GM13977 (cell line): ENCODE measurements around the gene SLC24A1.
"Not testable (repeated sequence)": the region's sequence is repeated elsewhere in the genome, so short reads cannot be mapped to it uniquely, and the experiment has no call there.

Experiments used
- DNase-seq: peaks from one replicate; pipeline ENCODE4 v3.0.0; 2012; ENCODE audit warnings: low spot score
- CTCF ChIP-seq: IDR thresholded peaks from 2 replicates; pipeline ENCODE4 v1.5.1; 2012; ENCODE audit warnings: mild to moderate bottlenecking, control low read depth; ENCODE audit not compliant: insufficient read depth; ENCODE audit errors: extremely low read depth, missing control alignments
- in situ Hi-C: fragments of 300-500 bp; cut with MboI; formaldehyde crosslinking; loops from one replicate; pipeline ENCODE4 v1.12.0; 2022; ENCODE audit warnings: low sequenced_read_pairs, low pct_unique_long_range_greater_than_20kb, mixed read lengths, inconsistent platforms; ENCODE audit not compliant: unreplicated experiment

Gene SLC24A1

GRCh38 chr15:65603134-65603533, 18.6 kb upstream of the SLC24A1 start:
- DNase-seq = no peak
- in situ Hi-C loops = no loop called here
- TF ChIP-seq CTCF = no peak

DNA sequence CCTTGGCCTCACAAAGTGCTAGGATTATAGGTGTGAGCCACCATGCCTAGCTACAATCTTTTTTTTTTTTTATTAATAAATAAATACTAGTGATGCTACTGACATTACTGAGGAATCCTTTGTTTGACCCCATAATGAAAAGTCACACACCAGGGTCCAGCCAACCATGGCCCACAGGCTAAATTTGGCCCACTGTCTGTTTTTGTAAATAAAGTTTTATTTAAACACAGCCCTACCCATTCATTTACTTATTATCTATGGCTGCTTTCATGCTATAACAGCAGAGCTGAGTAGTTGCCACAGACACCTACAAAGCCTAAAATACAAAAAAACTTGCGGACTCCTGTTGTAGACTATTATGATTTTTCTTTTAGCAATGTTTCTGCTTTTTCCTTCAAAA, 18.2 kb upstream of the SLC24A1 start:
- no peak for TF ChIP-seq CTCF
- no peak for DNase-seq
- in situ Hi-C loops = no loop called here

- in situ Hi-C loops = no loop called here
- peak; percentile 84 for TF ChIP-seq CTCF
- DNase-seq = peak; percentile 96
These were observed 10.6 kb upstream of the SLC24A1 start, which contains the start of gene INTS14 for GRCh38 chr15:65610871-65611718. INTS14 (minus strand) TSS chr15:65611131; CDS start chr15:65607380, 3,751 bp downstream.

DNA sequence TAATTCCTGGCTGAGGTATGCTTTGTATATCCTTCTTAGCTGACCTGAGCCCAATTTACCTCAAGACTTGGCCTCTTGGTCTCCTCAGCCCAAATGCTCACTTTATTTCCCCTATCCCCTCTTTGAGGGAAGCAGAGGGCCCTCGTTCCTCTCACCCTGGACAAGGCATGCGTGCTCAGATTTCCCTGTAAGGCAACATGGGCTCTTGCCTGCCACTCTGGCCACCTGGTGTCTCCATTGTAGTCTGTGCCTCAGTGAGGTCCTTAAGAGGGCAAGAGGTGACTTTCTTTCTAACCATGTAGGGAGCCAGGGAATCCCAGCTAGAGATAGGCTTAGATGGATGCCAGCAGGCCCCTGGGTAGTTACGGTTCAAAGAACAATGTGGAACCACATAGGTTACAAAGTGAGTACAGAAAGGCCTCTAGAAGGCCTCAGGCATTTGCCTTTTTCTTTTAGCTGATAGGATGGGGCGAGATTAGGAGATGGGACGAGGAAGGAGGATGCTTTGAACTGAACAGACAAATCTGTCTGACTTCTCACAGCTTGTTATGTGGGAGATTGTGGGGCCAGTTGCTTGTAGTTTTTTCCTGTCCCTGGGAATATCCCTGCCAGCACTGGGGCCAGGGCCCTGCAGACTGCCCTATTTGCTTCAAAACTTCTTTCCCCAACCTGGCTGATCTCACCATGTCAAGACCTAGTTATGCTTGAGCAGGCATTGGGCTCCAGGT, 9.7 kb upstream of the SLC24A1 start:
- DNase-seq = no peak
- in situ Hi-C loops = no loop called here
- TF ChIP-seq CTCF = no peak

DNA sequence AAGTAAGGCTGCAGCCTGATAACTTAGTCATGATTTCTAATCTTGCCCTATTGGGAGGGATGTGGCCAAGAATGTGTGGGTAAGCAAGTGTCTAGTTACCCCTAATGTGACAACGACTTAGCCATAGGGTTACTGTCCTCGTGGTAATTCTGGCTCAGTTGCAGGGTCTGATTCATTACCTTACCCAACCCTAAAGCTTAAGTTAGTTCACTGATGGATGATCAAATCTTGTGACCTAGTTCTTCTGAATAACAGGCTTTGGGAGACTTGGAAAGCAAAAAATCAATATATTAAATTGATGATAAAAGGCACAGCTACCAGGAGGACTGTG, 9.2 kb upstream of the SLC24A1 start:
- in situ Hi-C loops = no loop called here
- TF ChIP-seq CTCF = no peak
- DNase-seq = no peak

DNA sequence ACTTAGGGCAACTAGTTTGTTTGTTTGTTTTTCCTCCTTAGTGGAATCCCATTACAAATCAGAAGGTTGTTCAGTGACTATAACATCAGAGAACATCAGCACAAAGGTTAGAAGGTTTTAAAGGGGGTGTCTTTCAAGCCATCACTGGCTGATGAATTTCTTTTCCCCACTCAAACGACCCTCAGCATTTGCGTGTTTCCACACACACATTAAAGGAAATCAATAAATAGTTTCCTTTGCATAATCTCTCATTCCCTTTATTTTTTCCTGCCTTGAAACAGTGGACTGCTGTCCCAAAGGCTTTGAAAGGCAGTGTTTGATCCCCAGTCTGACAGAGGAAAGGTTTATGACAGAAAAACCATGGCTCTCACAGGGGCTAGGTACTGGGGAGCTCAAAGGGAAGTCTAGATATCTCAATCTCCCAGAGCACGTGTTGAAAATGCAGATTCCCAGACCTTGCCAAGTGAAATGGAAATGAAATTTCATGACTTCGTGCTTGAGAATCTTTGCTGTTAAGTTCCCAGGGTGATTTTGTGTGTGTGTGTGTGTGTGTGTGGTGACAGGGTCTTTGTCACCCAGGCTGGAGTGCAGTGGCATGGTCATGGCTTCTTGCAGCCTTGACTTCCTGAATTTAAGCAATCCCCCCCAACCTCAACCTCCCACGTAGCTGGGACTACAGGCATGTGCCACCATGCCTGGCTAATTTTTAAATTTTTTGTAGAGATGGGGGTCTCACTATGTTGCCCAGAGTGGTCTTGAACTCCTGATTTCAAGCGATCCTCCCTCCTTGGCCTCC, 8.6 kb upstream of the SLC24A1 start:
- in situ Hi-C loops = no loop called here
- DNase-seq = no peak

DNA sequence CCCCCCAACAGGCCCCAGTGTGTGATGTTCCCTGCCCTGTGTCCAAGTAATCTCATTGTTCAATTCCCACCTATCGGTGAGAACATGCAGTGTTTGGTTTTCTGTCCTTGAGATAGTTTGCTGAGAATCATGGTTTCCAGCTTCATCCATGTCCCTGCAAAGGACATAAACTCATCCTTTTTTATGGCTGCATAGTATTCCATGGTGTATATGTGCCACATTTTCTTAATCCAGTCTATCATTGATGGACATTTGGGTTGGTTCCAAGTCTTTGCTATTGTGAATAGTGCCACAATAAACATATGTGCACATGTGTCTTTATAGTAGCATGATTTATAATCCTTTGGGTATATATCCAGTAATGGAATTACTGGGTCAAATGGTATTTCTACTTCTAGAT, 5.9 kb upstream of the SLC24A1 start:
- in situ Hi-C loops, DNase-seq: not testable (repeated sequence)

More for the DNA sequence above, 8.6 kb upstream of the SLC24A1 start:
- TF ChIP-seq CTCF = no peak
